Adrenal gland (tissue), 12 donors: ENCODE measurements around the gene PTK6. TPM values are rescaled to one million over a fixed set of nuclear protein-coding genes. Genes with fewer than 3 reads are reported as not detected.

Experiments
- DNase-seq, 7 donors: peaks; one replicate each; pipeline ENCODE4 v3.0.0-alpha.2; 2019 to 2020
- H3K27ac ChIP-seq, 5 donors: fragments of 200-600 bp; sonication (generic) in 4 of 5; 1 replicate in 3 of 5; 2 replicates in 2 of 5; pipeline versions ENCODE4 v1.5.1 to v1.8.0; 2016 to 2020; ENCODE audit warnings: mild to moderate bottlenecking in 1 of 5
- H3K27me3 ChIP-seq: fragments of 200-600 bp; 2 replicates; pipeline ENCODE4 v1.8.0; 2021
- H3K36me3 ChIP-seq, 2 donors: fragments of 200-600 bp; replicated peaks in 1 of 2; 1 replicate in 1 of 2; 2 replicates in 1 of 2; pipeline versions ENCODE4 v1.5.1 to v1.8.0; 2018 to 2022
- H3K4me1 ChIP-seq, 2 donors: fragments of 200-600 bp; replicated peaks in 1 of 2; 1 replicate in 1 of 2; 2 replicates in 1 of 2; pipeline versions ENCODE4 v1.5.1 to v1.8.0; 2018 to 2021
- H3K4me3 ChIP-seq, 4 donors: fragments of 200-600 bp; sonication (generic) in 3 of 4; one replicate each; pipeline ENCODE4 v1.5.1; 2016 to 2018
- H3K9me3 ChIP-seq, 3 donors: fragments of 200-600 bp; sonication (generic) in 1 of 3; replicated peaks in 1 of 3; 1 replicate in 2 of 3; 2 replicates in 1 of 3; pipeline versions ENCODE4 v1.5.1 to v1.8.0; 2016 to 2021
- CTCF ChIP-seq, 6 experiments: fragments of 450-650 bp in 4 of 6; fragments of 200-600 bp in 2 of 6; sonication (generic) in 1 of 6; IDR thresholded peaks; 1 replicate in 5 of 6; 2 replicates in 1 of 6; pipeline versions ENCODE4 v1.5.1 to v1.8.0; 2016 to 2021; ENCODE audit warnings: antibody characterized with exemption in 6 of 6, mild to moderate bottlenecking in 2 of 6, moderate library complexity in 1 of 6
- POLR2A ChIP-seq, 2 donors: fragments of 450-650 bp; IDR thresholded peaks; one replicate each; pipeline ENCODE4 v1.6.1; 2017; ENCODE audit warnings: antibody characterized with exemption in 2 of 2, mild to moderate bottlenecking in 2 of 2, moderate library complexity in 1 of 2
- WGBS, 4 donors: extraction: QIAGEN DNeasy Blood & Tissue Kit in 2 of 4; methylation state at CpG; one replicate each; pipeline versions ENCODE4 v1.1.5 to v1.1.7; 2013 to 2017; 5-methylcytosine and 5-hydroxymethylcytosine counted together
- intact Hi-C, 2 donors: fragments of 100-400 bp; cut with DNase I; formaldehyde crosslinking; loops; one replicate each; pipeline versions ENCODE4 v1.14.1 to v1.15.0; 2022 to 2023
- polyA plus RNA-seq, 3 donors: library from polyadenylated mRNA; stranded (reverse); fragments of 200-250 nt in 2 of 3; fragments of 350-450 nt in 1 of 3; fragmentation: Illumina TruSeq in 1 of 3; extraction: RNeasy Lipid Tissue Mini Kit (QIAGEN cat#74804) in 1 of 3; gene quantifications; one replicate each; pipeline ENCODE4 v1.2.3, GENCODE V29; 2013 to 2014
- total RNA-seq, 9 donors: library from RNA; depleted of rRNA in 4 of 9; stranded (reverse); fragments of >200 nt in 4 of 9; fragments of 120-200 nt in 1 of 9; fragmentation: NEBNext Ultra II Directional in 1 of 9; extraction: Animal tissue kit (Norgen Biotek cat#: 25700) in 1 of 9; gene quantifications; one replicate each; pipeline versions ENCODE4 v1.1.0 to v1.2.4, GENCODE V29; 2013 to 2023
- donor health status: healthy with polysubstance abuse.
- donor health status: Bipolar disorder and iron deficiency.
- donor health status: DM: yes; HTN: yes; CAD: no.
- donor health status: DM: no; HTN: no; CAD: no.
- donor health status: DM: no; HTN: no; CAD: no.
- donor health status: DM: yes; HTN: yes; CAD: no.

Gene PTK6
- total and polyA plus RNA-seq, 12 donors, result 0.19 to 0.72 (median 0.36) TPM; not detected in 5

GRCh38 chr20:63491078-63491477, 46.1 kb downstream of the PTK6 start:
- intact Hi-C loops, result no loop called here
- no peak overlapping the region for H3K27ac ChIP-seq
- no peak for DNase-seq
- TF ChIP-seq CTCF (IDR thresholded peaks at IDR 0.05) (no peak), POLR2A (IDR thresholded peaks at IDR 0.05) (no peak)
- H3K27me3 ChIP-seq, result no peaks in the 10 kb centered on the region
- no peaks in the 10 kb centered on the region for H3K4me1 ChIP-seq
- 68 to 85% (median 80%) methylated on average over 3 to 4 of the region's 4 CpGs for WGBS, 4 donors
- H3K9me3 ChIP-seq, result no peaks in the 10 kb centered on the region
- no peak overlapping the region for H3K4me3 ChIP-seq
- peaks cover 0 to 5% of the 10 kb centered on the region in 2 donors for H3K36me3 ChIP-seq

GRCh38 chr20:63490416-63490815, 46.8 kb downstream of the PTK6 start:
- TF ChIP-seq CTCF (IDR thresholded peaks at IDR 0.05) (no peak), POLR2A (IDR thresholded peaks at IDR 0.05) (no peak)
- DNase-seq, result no peak
- Histone ChIP-seq H3K4me1 (no peaks in the 10 kb centered on the region), H3K27ac (no peak overlapping the region), H3K9me3 (no peaks in the 10 kb centered on the region), H3K36me3 (peaks cover 0 to 5% of the 10 kb centered on the region in 2 donors), H3K27me3 (peaks cover 2% of the 10 kb centered on the region), H3K4me3 (no peak overlapping the region)
- intact Hi-C loops, result no loop called here
- 80 to 89% (median 84%) methylated on average over 20 to 24 of the region's 24 CpGs for WGBS, 4 donors

GRCh38 chr20:63488315-63489251, 48.6 kb downstream of the PTK6 start:
- Histone ChIP-seq H3K36me3 (peaks cover 0 to 5% of the 10 kb centered on the region in 2 donors), H3K9me3 (no peaks in the 10 kb centered on the region), H3K27ac (no peak overlapping the region), H3K4me1 (no peaks in the 10 kb centered on the region), H3K4me3 (no peak overlapping the region), H3K27me3 (peaks cover 6% of the 10 kb centered on the region)
- WGBS, 4 donors, result 35 to 80% (median 56%) methylated on average over 15 to 83 of the region's 83 CpGs
- TF ChIP-seq CTCF (IDR thresholded peaks at IDR 0.05) (no peak), POLR2A (IDR thresholded peaks at IDR 0.05) (no peak)
- DNase-seq, result no peak
- intact Hi-C loops, result no loop called here

- Histone ChIP-seq H3K4me1 (no peaks in the 10 kb centered on the region), H3K27ac (no peak overlapping the region), H3K9me3 (no peaks in the 10 kb centered on the region), H3K27me3 (peaks cover 6% of the 10 kb centered on the region), H3K4me3 (no peak overlapping the region), H3K36me3 (peaks cover 0 to 5% of the 10 kb centered on the region in 2 donors)
- TF ChIP-seq POLR2A (IDR thresholded peaks at IDR 0.05) (no peak), CTCF (IDR thresholded peaks at IDR 0.05) (no peak)
- intact Hi-C loops, result no loop called here
- 46 to 60% (median 47%) methylated on average over 1 to 38 of the region's 40 CpGs; no CpG with 5 or more reads in 1 of the 4 donors for WGBS, 4 donors
- DNase-seq, result no peak
Observed at GRCh38 chr20:63487781-63488241, 49.4 kb downstream of the PTK6 start.
